Fibroblast of lung (primary cell): ENCODE results near the gene EPC2. TPM values are rescaled to one million over a fixed set of nuclear protein-coding genes. Genes with fewer than 3 reads are reported as not detected.

Source experiments
- DNase-seq, 2 donors: peaks; one replicate each; pipeline versions ENCODE4 v3.0.0 to v3.0.0-alpha.2; 2010; ENCODE audit warnings: low read depth in 2 of 2
- H2AFZ ChIP-seq: 2 replicates; pipeline ENCODE4 v1.5.1; 2012; ENCODE audit warnings: low read length, control low read depth, inconsistent platforms
- H3K27ac ChIP-seq: 2 replicates; pipeline ENCODE4 v1.5.1; 2011; ENCODE audit warnings: low read length, control low read depth; ENCODE audit not compliant: insufficient read depth
- H3K27me3 ChIP-seq: 2 replicates; pipeline ENCODE4 v1.5.1; 2011; ENCODE audit warnings: mild to moderate bottlenecking, low read length; ENCODE audit not compliant: control insufficient read depth, insufficient read depth
- H3K36me3 ChIP-seq: 2 replicates; pipeline ENCODE4 v1.5.1; 2011; ENCODE audit warnings: low read length; ENCODE audit not compliant: control insufficient read depth, insufficient read depth
- H3K4me1 ChIP-seq: 2 replicates; pipeline ENCODE4 v1.5.1; 2011; ENCODE audit warnings: low read length; ENCODE audit not compliant: control insufficient read depth, insufficient read depth; ENCODE audit errors: extremely low read depth
- H3K4me2 ChIP-seq: 2 replicates; pipeline ENCODE4 v1.5.1; 2011; ENCODE audit warnings: low read length, control low read depth; ENCODE audit not compliant: insufficient read depth; ENCODE audit errors: extremely low read depth
- H3K4me3 ChIP-seq, 4 experiments: fragments of 200-600 bp in 1 of 4; sonication (generic) in 1 of 4; replicated peaks in 1 of 4; 2 replicates each; pipeline ENCODE4 v1.5.1; 2011 to 2016; ENCODE audit warnings: low read length in 4 of 4, low read depth in 3 of 4, mild to moderate bottlenecking in 3 of 4, control low read depth in 2 of 4, inconsistent platforms in 1 of 4, mixed read lengths in 1 of 4; ENCODE audit not compliant: insufficient read depth in 1 of 4; ENCODE audit errors: control extremely low read depth in 1 of 4
- H3K79me2 ChIP-seq: 2 replicates; pipeline ENCODE4 v1.5.1; 2012; ENCODE audit warnings: mild to moderate bottlenecking, low read length, inconsistent platforms; ENCODE audit not compliant: control insufficient read depth, insufficient read depth
- H3K9ac ChIP-seq: 2 replicates; pipeline ENCODE4 v1.5.1; 2011; ENCODE audit warnings: mild to moderate bottlenecking, low read length, control low read depth; ENCODE audit not compliant: insufficient read depth
- H3K9me3 ChIP-seq: 2 replicates; pipeline ENCODE4 v1.5.1; 2012; ENCODE audit warnings: low read depth, low read length; ENCODE audit not compliant: control insufficient read depth, insufficient read depth
- H4K20me1 ChIP-seq: 2 replicates; pipeline ENCODE4 v1.5.1; 2011; ENCODE audit warnings: low read length; ENCODE audit not compliant: control insufficient read depth, insufficient read depth; ENCODE audit errors: extremely low read depth
- CTCF ChIP-seq, 2 donors: IDR thresholded peaks in 1 of 2; conservative IDR thresholded peaks in 1 of 2; 1 replicate in 1 of 2; 2 replicates in 1 of 2; pipeline ENCODE4 v1.5.1; 2011 to 2012; ENCODE audit warnings: low read length in 2 of 2, control low read depth in 1 of 2, inconsistent platforms in 1 of 2, low read depth in 1 of 2, mild to moderate bottlenecking in 1 of 2
- EZH2 ChIP-seq: IDR thresholded peaks from 2 replicates; pipeline ENCODE4 v1.5.1; 2012; ENCODE audit warnings: low read length, control low read depth, mild to moderate bottlenecking; ENCODE audit errors: missing control alignments
- polyA plus RNA-seq, 2 donors: library from polyadenylated mRNA; depleted of rRNA in 1 of 2; stranded (reverse) in 1 of 2; unstranded in 1 of 2; fragments of >200 nt; gene quantifications; 2 replicates each; pipeline ENCODE4 v1.2.1, GENCODE V29; 2011 to 2012; ENCODE audit warnings: missing spikeins in 1 of 2
- total RNA-seq: library from RNA; depleted of rRNA; stranded (reverse); fragments of >200 nt; gene quantifications from 2 replicates; pipeline ENCODE4 v1.2.1, GENCODE V29; 2014

Gene EPC2
- total and polyA plus RNA-seq, 2 donors (not counting 1 experiment from before 2014, with no cell fraction given) = 19.6 to 22.8 TPM

DNA sequence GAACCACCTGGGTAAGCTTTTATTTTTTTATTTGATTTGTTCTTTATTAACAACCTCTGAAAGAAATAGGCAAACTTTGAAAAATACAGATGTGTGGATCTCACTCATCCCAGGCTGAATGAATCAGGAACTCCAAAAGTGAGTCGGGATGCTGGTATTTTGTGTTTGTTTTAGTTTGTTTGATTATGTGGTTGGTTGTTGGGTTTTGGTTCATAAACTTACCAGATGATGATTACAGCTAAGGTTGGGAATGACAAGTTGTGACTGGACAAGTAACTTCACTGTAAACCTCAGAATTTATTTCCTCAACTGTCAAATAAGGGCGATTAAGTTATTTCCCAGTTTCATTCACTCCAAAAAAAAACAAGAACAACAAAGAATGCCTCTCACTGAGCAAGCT lies 150.0 kb downstream of the EPC2 start:
- Histone ChIP-seq H3K27ac (no peak overlapping the region), H2AFZ (no peak overlapping the region), H3K9me3 (no peaks in the 10 kb centered on the region), H3K4me2 (no peak overlapping the region), H3K4me1 (no peaks in the 10 kb centered on the region), H4K20me1 (no peaks in the 10 kb centered on the region), H3K27me3 (no peaks in the 10 kb centered on the region), H3K4me3 (no peak overlapping the region), H3K79me2 (no peaks in the 10 kb centered on the region), H3K36me3 (no peaks in the 10 kb centered on the region), H3K9ac (no peak overlapping the region)
- TF ChIP-seq CTCF (conservative IDR thresholded peaks at IDR 0.05 in 1 of 2, IDR thresholded peaks at IDR 0.05 in 1 of 2; ENCODE audit: low read depth in 1 of 2, low read length in 2 of 2) (no peak), EZH2 (no peak)
- peak; percentile 36 to 41 for DNase-seq

DNA sequence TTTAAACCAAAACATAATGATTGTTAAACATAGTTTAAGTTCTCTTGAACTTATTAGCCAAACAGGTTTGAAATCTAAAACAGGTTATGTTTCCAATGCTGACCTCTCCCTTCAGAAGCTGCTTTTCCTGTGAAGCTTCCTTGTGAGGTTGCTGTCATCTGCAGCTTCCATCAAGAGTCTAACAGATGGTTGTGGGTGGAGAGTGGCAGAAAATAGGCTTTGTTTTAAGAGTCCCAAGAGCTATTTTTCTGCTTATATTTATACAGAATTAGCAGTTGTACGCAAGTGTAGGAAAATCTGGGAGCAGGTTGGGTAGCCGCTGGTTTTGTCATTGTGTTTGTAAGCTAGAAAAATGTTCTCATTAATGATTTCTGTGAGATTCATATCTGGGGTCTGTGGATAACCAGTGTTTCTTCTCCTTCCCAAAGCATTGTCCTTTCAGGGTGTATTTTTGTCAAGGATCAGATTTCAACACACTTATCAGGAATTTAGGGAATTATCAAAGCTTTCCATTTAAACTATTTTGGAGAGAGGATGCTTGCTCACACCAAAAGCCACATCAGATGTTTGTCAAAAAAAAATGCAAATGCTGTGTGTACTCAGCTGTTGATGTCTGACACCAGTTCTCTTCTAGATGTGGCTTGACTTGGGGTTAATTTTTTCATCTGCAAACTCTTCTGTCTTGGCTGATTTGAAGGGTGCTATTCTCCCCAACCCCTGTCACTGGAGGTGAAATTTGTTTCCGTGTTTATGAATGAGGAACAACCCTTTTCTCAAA lies 152.4 kb downstream of the EPC2 start:
- Histone ChIP-seq H3K9ac (no peak overlapping the region), H3K4me1 (no peaks in the 10 kb centered on the region), H3K27ac (no peak overlapping the region), H3K36me3 (no peaks in the 10 kb centered on the region), H2AFZ (no peak overlapping the region), H4K20me1 (no peaks in the 10 kb centered on the region), H3K27me3 (no peaks in the 10 kb centered on the region), H3K4me2 (no peak overlapping the region), H3K79me2 (no peaks in the 10 kb centered on the region), H3K9me3 (no peaks in the 10 kb centered on the region), H3K4me3 (no peak overlapping the region)
- DNase-seq = no peak
- TF ChIP-seq CTCF (conservative IDR thresholded peaks at IDR 0.05 in 1 of 2, IDR thresholded peaks at IDR 0.05 in 1 of 2; ENCODE audit: low read depth in 1 of 2, low read length in 2 of 2) (no peak), EZH2 (no peak)

GRCh38 chr2:148802448-148803220 lies 158.1 kb downstream of the EPC2 start:
- no peak for TF ChIP-seq CTCF (conservative IDR thresholded peaks at IDR 0.05 in 1 of 2, IDR thresholded peaks at IDR 0.05 in 1 of 2; ENCODE audit: low read depth in 1 of 2, low read length in 2 of 2)
- TF ChIP-seq EZH2 = no peak
- Histone ChIP-seq H3K27me3 (no peaks in the 10 kb centered on the region), H3K4me1 (no peaks in the 10 kb centered on the region), H3K9me3 (no peaks in the 10 kb centered on the region), H3K4me2 (no peak overlapping the region), H3K79me2 (no peaks in the 10 kb centered on the region), H3K4me3 (no peak overlapping the region), H4K20me1 (no peaks in the 10 kb centered on the region), H2AFZ (no peak overlapping the region), H3K9ac (no peak overlapping the region), H3K27ac (no peak overlapping the region), H3K36me3 (no peaks in the 10 kb centered on the region)
- DNase-seq = no peak
